PC-9 (cell line): ENCODE results near the gene ATP23.

Experiments used
- CTCF ChIP-seq: fragments of 200-600 bp; sonication (generic); conservative IDR thresholded peaks from 2 replicates; pipeline ENCODE4 v1.6.1; 2017; ENCODE audit warnings: mixed run types, antibody characterized with exemption, mild to moderate bottlenecking, moderate library complexity
- EZH2 ChIP-seq: fragments of 200-600 bp; sonication (generic); IDR thresholded peaks from 2 replicates; pipeline ENCODE4 v1.8.0; 2017; ENCODE audit warnings: antibody characterized with exemption, low read depth

- TF ChIP-seq CTCF: no peak
- no peak for TF ChIP-seq EZH2
Measured at GRCh38 chr12:57905812-57906475, 35.4 kb upstream of the ATP23 start.
